Fibroblast of skin of left biceps (primary cell): ENCODE results near the gene FAT1.

Source experiments
- DNase-seq, 2 experiments: peaks; one replicate each; pipeline ENCODE4 v3.0.0-alpha.2; 2013; ENCODE audit warnings: low read depth in 2 of 2

Gene FAT1

GRCh38 chr4:186755550-186756519, 32.2 kb upstream of the FAT1 start:
- no peak for DNase-seq

GRCh38 chr4:186754976-186755375, 31.3 kb upstream of the FAT1 start:
- no peak for DNase-seq

GRCh38 chr4:186752325-186752724, 28.7 kb upstream of the FAT1 start:
- no peak for DNase-seq

GRCh38 chr4:186749611-186750281, 26.1 kb upstream of the FAT1 start:
- no peak for DNase-seq

GRCh38 chr4:186746581-186746980, 22.9 kb upstream of the FAT1 start:
- DNase-seq, result no peak

- no peak for DNase-seq
Measured at GRCh38 chr4:186743261-186743660, 19.6 kb upstream of the FAT1 start.

- no peak for DNase-seq
Measured at GRCh38 chr4:186740822-186741221, 17.2 kb upstream of the FAT1 start.

GRCh38 chr4:186739802-186740434, 16.3 kb upstream of the FAT1 start:
- no peak for DNase-seq

- no peak for DNase-seq
Measured at GRCh38 chr4:186739317-186739716, 15.7 kb upstream of the FAT1 start.

- DNase-seq, result no peak
Measured at GRCh38 chr4:186738421-186738820, 14.8 kb upstream of the FAT1 start.

GRCh38 chr4:186737427-186737826, 13.8 kb upstream of the FAT1 start:
- DNase-seq, result no peak

- DNase-seq, result no peak
Measured at GRCh38 chr4:186736466-186736865, 12.8 kb upstream of the FAT1 start.

- no peak for DNase-seq
Measured at GRCh38 chr4:186734251-186734650, 10.6 kb upstream of the FAT1 start.

- DNase-seq, result no peak
Measured at GRCh38 chr4:186733778-186734177, 10.1 kb upstream of the FAT1 start.

GRCh38 chr4:186730621-186731020, 7.0 kb upstream of the FAT1 start:
- DNase-seq, result no peak

- no peak for DNase-seq
Measured at GRCh38 chr4:186729856-186730255, 6.2 kb upstream of the FAT1 start.

- no peak for DNase-seq
Measured at GRCh38 chr4:186728631-186729271, 5.1 kb upstream of the FAT1 start.

GRCh38 chr4:186727977-186728519, 4.4 kb upstream of the FAT1 start:
- DNase-seq, result no peak

- DNase-seq, result no peak
Measured at GRCh38 chr4:186727169-186727976, 3.7 kb upstream of the FAT1 start.

- peak in 1 of 2 experiments; percentile 45 for DNase-seq
Measured at GRCh38 chr4:186726426-186727168, 2.9 kb upstream of the FAT1 start.
